Trophoblast cell (in vitro differentiated cells and primary cell): ENCODE data around the gene AMBP.

Experiments used
- DNase-seq, 2 donors: peaks; one replicate each; pipeline ENCODE4 v3.0.0-alpha.2; 2016
- H2AFZ ChIP-seq: 2 replicates; pipeline ENCODE4 v1.6.1; 2013; ENCODE audit warnings: low read length, moderate library complexity, mild to moderate bottlenecking; ENCODE audit not compliant: insufficient read depth, poor library complexity
- H2AK5ac ChIP-seq: 2 replicates; pipeline ENCODE4 v1.6.1; 2013; ENCODE audit warnings: mild to moderate bottlenecking, low read length
- H2BK120ac ChIP-seq: 2 replicates; pipeline ENCODE4 v1.6.1; 2013; ENCODE audit warnings: low read length, mild to moderate bottlenecking, moderate library complexity; ENCODE audit not compliant: insufficient read depth, poor library complexity
- H2BK12ac ChIP-seq: 2 replicates; pipeline ENCODE4 v1.6.1; 2013; ENCODE audit warnings: mild to moderate bottlenecking, low read length, moderate library complexity
- H2BK5ac ChIP-seq: 2 replicates; pipeline ENCODE4 v1.6.1; 2013; ENCODE audit warnings: low read length, low read depth, moderate library complexity, mild to moderate bottlenecking; ENCODE audit not compliant: poor library complexity
- H3K14ac ChIP-seq: 2 replicates; pipeline ENCODE4 v1.6.1; 2013; ENCODE audit warnings: mild to moderate bottlenecking, low read length
- H3K18ac ChIP-seq: 2 replicates; pipeline ENCODE4 v1.6.1; 2013; ENCODE audit warnings: mild to moderate bottlenecking, low read length
- H3K23ac ChIP-seq: 2 replicates; pipeline ENCODE4 v1.6.1; 2013; ENCODE audit warnings: low read length
- H3K27ac ChIP-seq: 2 replicates; pipeline ENCODE4 v1.5.1; 2013; ENCODE audit warnings: low read depth, mild to moderate bottlenecking, inconsistent platforms, low read length, moderate library complexity
- H3K27me3 ChIP-seq: 2 replicates; pipeline ENCODE4 v1.6.1; 2013; ENCODE audit warnings: inconsistent platforms, mild to moderate bottlenecking, low read length, moderate library complexity; ENCODE audit not compliant: insufficient read depth
- H3K36me3 ChIP-seq, 2 experiments: 1 replicate in 1 of 2; 2 replicates in 1 of 2; pipeline ENCODE4 v1.6.1; 2013; ENCODE audit warnings: low read length in 2 of 2, mild to moderate bottlenecking in 2 of 2, moderate library complexity in 1 of 2; ENCODE audit not compliant: insufficient read depth in 2 of 2, control insufficient read depth in 1 of 2
- H3K4ac ChIP-seq: 2 replicates; pipeline ENCODE4 v1.6.1; 2013; ENCODE audit warnings: low read depth, mild to moderate bottlenecking, low read length, moderate library complexity
- H3K4me1 ChIP-seq, 2 experiments: 1 replicate in 1 of 2; 2 replicates in 1 of 2; pipeline ENCODE4 v1.6.1; 2013; ENCODE audit warnings: low read length in 2 of 2, mild to moderate bottlenecking in 2 of 2, moderate library complexity in 1 of 2; ENCODE audit not compliant: insufficient read depth in 2 of 2, control insufficient read depth in 1 of 2
- H3K4me2 ChIP-seq: 2 replicates; pipeline ENCODE4 v1.6.1; 2013; ENCODE audit warnings: inconsistent platforms, mild to moderate bottlenecking, low read length, moderate library complexity
- H3K4me3 ChIP-seq: 2 replicates; pipeline ENCODE4 v1.5.1; 2013; ENCODE audit warnings: mild to moderate bottlenecking, low read depth, low read length, inconsistent platforms
- H3K79me1 ChIP-seq: one replicate; pipeline ENCODE4 v1.6.1; 2013; ENCODE audit warnings: low read length
- H3K79me2 ChIP-seq: 2 replicates; pipeline ENCODE4 v1.6.1; 2013; ENCODE audit warnings: low read length, mild to moderate bottlenecking; ENCODE audit not compliant: control insufficient read depth, insufficient read depth, poor library complexity
- H3K9ac ChIP-seq: 2 replicates; pipeline ENCODE4 v1.6.1; 2013; ENCODE audit warnings: mild to moderate bottlenecking, low read length
- H3K9me3 ChIP-seq: 2 replicates; pipeline ENCODE4 v1.6.1; 2013; ENCODE audit warnings: low read depth, mild to moderate bottlenecking, control low read depth, inconsistent platforms, low read length; ENCODE audit not compliant: insufficient read depth
- H4K12ac ChIP-seq: 2 replicates; pipeline ENCODE4 v1.6.1; 2013; ENCODE audit warnings: low read depth, mild to moderate bottlenecking, low read length, moderate library complexity
- H4K8ac ChIP-seq: 2 replicates; pipeline ENCODE4 v1.6.1; 2013; ENCODE audit warnings: low read depth, mild to moderate bottlenecking, low read length, moderate library complexity
- H4K91ac ChIP-seq: one replicate; pipeline ENCODE4 v1.6.1; 2013; ENCODE audit warnings: low read depth, mild to moderate bottlenecking, low read length, moderate library complexity
- WGBS: extraction: QIAGEN DNeasy Blood & Tissue Kit; methylation state at CpG from one replicate; pipeline ENCODE4 v1.1.7; 2013; ENCODE audit warnings: missing lambda C conversion rate; ENCODE audit not compliant: insufficient read length, insufficient coverage; ENCODE audit errors: extremely low coverage; 5-methylcytosine and 5-hydroxymethylcytosine counted together

The AMBP gene

DNA sequence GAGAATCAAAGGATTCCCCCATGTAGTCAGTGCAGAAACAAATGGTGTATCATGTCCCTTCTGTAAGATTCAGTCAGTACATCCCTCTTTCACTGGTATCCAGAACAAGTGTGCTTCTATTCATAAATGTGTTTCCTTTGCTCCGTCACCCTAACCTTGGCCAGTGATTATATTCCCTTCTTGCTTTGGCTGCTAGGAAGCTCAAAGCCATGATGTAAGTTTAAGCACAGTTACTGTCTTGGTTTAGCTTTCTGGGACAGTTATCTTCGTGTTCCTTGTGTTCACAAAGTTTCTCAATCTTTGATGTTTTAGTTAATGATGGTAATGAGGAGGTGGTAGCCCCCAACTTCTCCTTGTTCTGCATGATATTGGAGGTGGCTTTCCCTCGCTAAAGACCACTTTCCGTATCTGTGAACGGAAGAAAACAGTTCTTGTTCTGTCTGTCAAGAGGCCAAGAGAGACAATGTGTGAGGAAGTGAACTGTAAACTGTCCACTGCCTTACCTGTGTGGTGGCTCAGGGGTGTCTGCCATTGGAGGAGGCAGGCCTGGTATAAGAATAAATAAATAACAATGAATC is 2.2 kb upstream of the AMBP start:
- no peaks in the 10 kb centered on the region for H3K79me2 ChIP-seq
- H3K4ac ChIP-seq, result no peak overlapping the region
- no CpG with 5 or more reads among the region's 5 CpGs for WGBS
- H3K18ac ChIP-seq, result no peak overlapping the region
- no peak overlapping the region for H2BK5ac ChIP-seq
- H3K4me3 ChIP-seq, result no peak overlapping the region
- H3K9ac ChIP-seq, result no peak overlapping the region
- no peaks in the 10 kb centered on the region for H3K36me3 ChIP-seq
- no peak overlapping the region for H2AFZ ChIP-seq
- H4K8ac ChIP-seq, result no peak overlapping the region
- no peaks in the 10 kb centered on the region for H3K79me1 ChIP-seq
- no peak overlapping the region for H3K4me2 ChIP-seq
- H3K14ac ChIP-seq, result no peak overlapping the region
- no peak for DNase-seq
- no peak overlapping the region for H2AK5ac ChIP-seq
- no peak overlapping the region for H3K23ac ChIP-seq
- no peaks in the 10 kb centered on the region for H3K4me1 ChIP-seq
- H2BK120ac ChIP-seq, result no peak overlapping the region
- no peak overlapping the region for H4K91ac ChIP-seq
- no peak overlapping the region for H2BK12ac ChIP-seq
- no peaks in the 10 kb centered on the region for H3K27me3 ChIP-seq
- H3K27ac ChIP-seq, result no peak overlapping the region
- H4K12ac ChIP-seq, result no peak overlapping the region
- H3K9me3 ChIP-seq, result peaks cover 3% of the 10 kb centered on the region

DNA sequence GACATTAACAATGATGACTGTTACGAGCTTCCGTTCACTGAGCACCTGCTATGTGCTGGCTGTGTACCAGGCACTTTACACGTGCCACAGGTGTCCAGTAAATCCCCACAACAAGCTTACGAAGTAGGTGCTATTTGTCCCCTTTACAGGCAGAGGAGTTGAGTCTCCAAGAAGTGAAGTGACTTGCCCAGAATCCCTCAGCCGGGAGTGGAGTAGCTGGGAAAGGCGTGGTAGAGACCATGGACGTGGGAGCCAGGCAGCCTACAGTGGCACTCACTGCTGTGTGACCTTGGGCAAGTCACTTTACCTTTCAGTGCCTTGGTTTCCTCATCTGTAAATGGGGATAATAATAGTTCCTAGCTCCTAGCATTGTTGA is 669 bp upstream of the AMBP start:
- no peak overlapping the region for H2AK5ac ChIP-seq

DNA sequence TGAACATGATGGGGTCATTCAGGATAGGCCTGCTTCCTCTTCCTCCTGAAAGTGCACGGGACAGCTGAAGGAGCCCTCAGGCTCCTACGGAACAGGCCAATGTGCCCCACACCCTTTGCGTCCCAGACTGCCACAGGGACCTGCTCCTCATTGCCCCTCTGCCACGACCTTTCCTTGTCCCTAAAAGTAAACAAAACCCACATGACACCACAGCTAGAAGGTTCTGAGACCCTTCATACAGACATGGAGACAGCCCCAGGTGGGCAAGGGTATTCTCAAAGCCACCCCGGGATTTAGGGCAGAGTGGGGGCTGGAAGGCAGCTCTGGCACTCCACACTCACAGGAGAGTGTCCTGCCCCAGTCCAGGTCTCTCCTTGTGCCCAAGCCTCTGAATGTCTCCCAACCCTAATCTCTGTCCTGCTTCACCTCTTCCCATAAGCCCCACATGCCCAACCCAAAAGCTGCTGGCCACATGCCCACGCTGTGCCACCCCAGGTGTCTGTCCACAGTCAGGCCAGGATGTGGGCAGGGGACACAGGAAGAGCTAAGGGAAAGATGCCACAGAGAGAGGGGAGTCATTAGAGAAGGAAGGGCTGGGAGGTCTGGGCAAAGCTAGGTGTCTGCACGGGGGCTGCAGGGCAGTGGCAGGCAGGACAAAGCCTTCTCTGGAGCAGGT is 800 bp downstream of the AMBP start:
- DNase-seq, result no peak
- H2BK120ac ChIP-seq, result no peak overlapping the region
- no peak overlapping the region for H3K23ac ChIP-seq
- H3K4me1 ChIP-seq, result no peaks in the 10 kb centered on the region
- H3K4ac ChIP-seq, result no peak overlapping the region
- WGBS, result no CpG with 5 or more reads among the region's 7 CpGs
- H4K8ac ChIP-seq, result no peak overlapping the region
- H3K9me3 ChIP-seq, result peaks cover 3% of the 10 kb centered on the region
- no peak overlapping the region for H2BK5ac ChIP-seq
- no peaks in the 10 kb centered on the region for H3K79me1 ChIP-seq
- H3K79me2 ChIP-seq, result no peaks in the 10 kb centered on the region
- H2AK5ac ChIP-seq, result no peak overlapping the region
- no peak overlapping the region for H4K12ac ChIP-seq
- no peak overlapping the region for H4K91ac ChIP-seq
- no peak overlapping the region for H3K4me2 ChIP-seq
- no peak overlapping the region for H2AFZ ChIP-seq
- H2BK12ac ChIP-seq, result no peak overlapping the region
- H3K18ac ChIP-seq, result no peak overlapping the region
- H3K9ac ChIP-seq, result no peak overlapping the region
- no peak overlapping the region for H3K4me3 ChIP-seq
- no peaks in the 10 kb centered on the region for H3K36me3 ChIP-seq
- H3K27me3 ChIP-seq, result no peaks in the 10 kb centered on the region
- no peak overlapping the region for H3K14ac ChIP-seq
- no peak overlapping the region for H3K27ac ChIP-seq

More for the DNA sequence above, 669 bp upstream of the AMBP start:
- Histone ChIP-seq H2BK120ac (no peak overlapping the region), H3K4me2 (no peak overlapping the region), H3K79me2 (no peaks in the 10 kb centered on the region), H4K91ac (no peak overlapping the region), H3K79me1 (no peaks in the 10 kb centered on the region), H3K9me3 (peaks cover 3% of the 10 kb centered on the region), H3K18ac (no peak overlapping the region), H3K4ac (no peak overlapping the region), H2AFZ (no peak overlapping the region), H2BK5ac (no peak overlapping the region), H3K36me3 (no peaks in the 10 kb centered on the region), H3K9ac (no peak overlapping the region), H3K27me3 (no peaks in the 10 kb centered on the region), H4K12ac (no peak overlapping the region), H3K4me1 (no peaks in the 10 kb centered on the region), H4K8ac (no peak overlapping the region), H2BK12ac (no peak overlapping the region), H3K27ac (no peak overlapping the region), H3K4me3 (no peak overlapping the region), H3K23ac (no peak overlapping the region), H3K14ac (no peak overlapping the region)
- no CpG with 5 or more reads among the region's 7 CpGs for WGBS
- DNase-seq, result no peak

DNA sequence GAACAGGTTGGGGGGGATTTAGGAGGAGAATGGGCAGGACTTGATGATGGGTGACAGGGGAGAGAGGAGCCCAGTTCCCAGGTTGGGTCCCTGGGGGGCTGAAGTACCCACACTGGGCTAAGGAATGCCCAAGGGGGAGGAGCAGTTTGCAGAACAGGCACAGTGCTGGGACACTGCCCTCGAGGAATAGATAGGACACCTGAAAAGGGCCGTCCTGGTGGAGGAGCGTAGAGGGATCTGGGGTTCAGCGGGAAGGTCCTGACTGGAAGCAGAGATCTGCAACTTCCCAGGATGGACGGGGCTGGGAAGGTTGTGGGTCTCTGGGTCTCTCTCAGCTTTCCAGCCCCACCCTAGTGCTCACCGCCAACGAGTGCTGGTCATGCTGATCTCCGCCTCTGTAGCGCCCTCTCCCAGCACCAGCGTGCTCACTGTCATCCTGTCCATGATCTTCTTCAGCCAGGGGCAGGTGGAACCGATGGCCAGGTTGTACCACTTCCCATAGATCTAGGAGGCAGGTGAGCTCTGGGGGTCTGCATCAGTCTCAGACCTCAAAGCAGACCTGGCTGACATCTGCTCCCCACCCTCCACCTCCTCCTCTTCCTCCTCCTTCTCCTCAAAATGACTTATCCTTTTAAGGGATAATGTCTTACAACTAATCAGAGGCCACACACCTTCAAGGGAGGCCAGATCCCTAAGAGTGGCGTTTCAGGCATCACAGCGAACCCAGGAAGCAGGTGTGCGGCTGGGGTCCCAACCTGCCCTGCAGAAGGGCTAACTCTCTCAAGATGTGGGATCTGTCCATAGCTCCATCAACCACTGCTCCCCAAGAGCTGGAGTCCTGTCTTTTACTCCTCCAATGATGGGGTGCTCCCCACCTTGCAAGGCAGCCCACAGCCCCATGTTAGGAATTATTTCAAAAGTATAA is 1.6 kb downstream of the AMBP start:
- WGBS, result no CpG with 5 or more reads among the region's 14 CpGs
- no peak overlapping the region for H3K4me2 ChIP-seq
- H3K27me3 ChIP-seq, result no peaks in the 10 kb centered on the region
- H4K12ac ChIP-seq, result no peak overlapping the region
- H2BK12ac ChIP-seq, result no peak overlapping the region
- no peak for DNase-seq
- H3K18ac ChIP-seq, result no peak overlapping the region
- H3K23ac ChIP-seq, result no peak overlapping the region
- no peaks in the 10 kb centered on the region for H3K79me1 ChIP-seq
- H3K4ac ChIP-seq, result no peak overlapping the region
- H2AK5ac ChIP-seq, result no peak overlapping the region
- H4K8ac ChIP-seq, result no peak overlapping the region
- H4K91ac ChIP-seq, result no peak overlapping the region
- no peaks in the 10 kb centered on the region for H3K79me2 ChIP-seq
- no peaks in the 10 kb centered on the region for H3K36me3 ChIP-seq
- H3K9ac ChIP-seq, result no peak overlapping the region
- no peaks in the 10 kb centered on the region for H3K4me1 ChIP-seq
- H3K4me3 ChIP-seq, result no peak overlapping the region
- no peak overlapping the region for H2BK120ac ChIP-seq
- peaks cover 5% of the 10 kb centered on the region for H3K9me3 ChIP-seq
- no peak overlapping the region for H2AFZ ChIP-seq
- H2BK5ac ChIP-seq, result no peak overlapping the region
- H3K27ac ChIP-seq, result no peak overlapping the region
- H3K14ac ChIP-seq, result no peak overlapping the region
